ENCODE data around the gene CAMSAP1. TPM values are rescaled to one million over a fixed set of nuclear protein-coding genes. Genes with fewer than 3 reads are reported as not detected.

Gene CAMSAP1
- polyA plus RNA-seq, 1 donor from 2014 or later, result 58.5 TPM

DNA sequence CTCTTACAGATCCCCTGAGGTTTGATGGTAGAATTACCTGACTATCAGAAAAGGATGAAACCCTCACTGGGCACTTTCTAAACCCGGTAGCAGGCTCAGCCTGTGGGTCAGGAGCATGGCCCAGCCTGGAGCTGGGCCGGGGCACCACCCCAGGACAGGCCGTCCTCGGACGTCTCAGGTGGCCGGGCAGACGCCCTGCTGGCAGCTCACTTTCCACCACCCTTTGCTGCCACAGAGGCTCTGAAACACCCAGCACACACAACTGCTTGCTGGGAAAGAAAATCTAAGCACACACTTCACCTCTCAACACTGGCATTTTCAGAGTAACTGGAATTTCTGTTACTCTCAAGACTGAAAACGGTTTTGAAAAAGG lies 49.4 kb upstream of the CAMSAP1 start:
- Histone ChIP-seq H3K79me2 (replicated peaks; ENCODE audit: insufficient read depth, low read length) (peaks cover 20% of the 10 kb centered on the region), H3K36me3 (ENCODE audit: insufficient read depth, low read length) (no peaks in the 10 kb centered on the region), H2AFZ (ENCODE audit: low read depth, low read length) (no peak overlapping the region)

GRCh38 chr9:135955934-135956801 lies 48.8 kb upstream of the CAMSAP1 start:
- Histone ChIP-seq H3K27ac (ENCODE audit: low read length) (no peak overlapping the region), H3K4me2 (ENCODE audit: low read length) (no peak overlapping the region), H3K79me2 (replicated peaks; ENCODE audit: insufficient read depth, low read length) (peaks cover 20% of the 10 kb centered on the region), H3K9ac (ENCODE audit: low read length) (no peak overlapping the region), H2AFZ (ENCODE audit: low read depth, low read length) (no peak overlapping the region), H3K27me3 (ENCODE audit: insufficient read depth, low read depth, low read length) (no peaks in the 10 kb centered on the region), H3K4me3 (ENCODE audit: low read length) (no peak overlapping the region), H3K36me3 (ENCODE audit: insufficient read depth, low read length) (no peaks in the 10 kb centered on the region), H3K9me2 (ENCODE audit: insufficient read depth, low read length) (no peaks in the 10 kb centered on the region), H3F3A (ENCODE audit: insufficient read depth, low read length, poor library complexity, severe bottlenecking) (no peaks in the 10 kb centered on the region), H3K9me3 (ENCODE audit: low read length) (no peaks in the 10 kb centered on the region), H4K20me1 (ENCODE audit: insufficient read depth) (no peaks in the 10 kb centered on the region)
- TF ChIP-seq, protein P1, sequence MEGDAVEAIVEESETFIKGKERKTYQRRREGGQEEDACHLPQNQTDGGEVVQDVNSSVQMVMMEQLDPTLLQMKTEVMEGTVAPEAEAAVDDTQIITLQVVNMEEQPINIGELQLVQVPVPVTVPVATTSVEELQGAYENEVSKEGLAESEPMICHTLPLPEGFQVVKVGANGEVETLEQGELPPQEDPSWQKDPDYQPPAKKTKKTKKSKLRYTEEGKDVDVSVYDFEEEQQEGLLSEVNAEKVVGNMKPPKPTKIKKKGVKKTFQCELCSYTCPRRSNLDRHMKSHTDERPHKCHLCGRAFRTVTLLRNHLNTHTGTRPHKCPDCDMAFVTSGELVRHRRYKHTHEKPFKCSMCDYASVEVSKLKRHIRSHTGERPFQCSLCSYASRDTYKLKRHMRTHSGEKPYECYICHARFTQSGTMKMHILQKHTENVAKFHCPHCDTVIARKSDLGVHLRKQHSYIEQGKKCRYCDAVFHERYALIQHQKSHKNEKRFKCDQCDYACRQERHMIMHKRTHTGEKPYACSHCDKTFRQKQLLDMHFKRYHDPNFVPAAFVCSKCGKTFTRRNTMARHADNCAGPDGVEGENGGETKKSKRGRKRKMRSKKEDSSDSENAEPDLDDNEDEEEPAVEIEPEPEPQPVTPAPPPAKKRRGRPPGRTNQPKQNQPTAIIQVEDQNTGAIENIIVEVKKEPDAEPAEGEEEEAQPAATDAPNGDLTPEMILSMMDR (IDR thresholded peaks at IDR 0.05; ENCODE audit: poor library complexity, severe bottlenecking), result no peak
- TF ChIP-seq EP300 (conservative IDR thresholded peaks at IDR 0.05; ENCODE audit: poor library complexity, severe bottlenecking) (no peak), RAD21 (conservative IDR thresholded peaks at IDR 0.05) (no peak), EZH2 (IDR thresholded peaks at IDR 0.05; ENCODE audit: borderline replicate concordance, insufficient read depth, low read length, poor library complexity, severe bottlenecking) (no peak), MXI1 (conservative IDR thresholded peaks at IDR 0.05; ENCODE audit: poor library complexity, severe bottlenecking) (no peak)
- TF ChIP-seq, protein P2, sequence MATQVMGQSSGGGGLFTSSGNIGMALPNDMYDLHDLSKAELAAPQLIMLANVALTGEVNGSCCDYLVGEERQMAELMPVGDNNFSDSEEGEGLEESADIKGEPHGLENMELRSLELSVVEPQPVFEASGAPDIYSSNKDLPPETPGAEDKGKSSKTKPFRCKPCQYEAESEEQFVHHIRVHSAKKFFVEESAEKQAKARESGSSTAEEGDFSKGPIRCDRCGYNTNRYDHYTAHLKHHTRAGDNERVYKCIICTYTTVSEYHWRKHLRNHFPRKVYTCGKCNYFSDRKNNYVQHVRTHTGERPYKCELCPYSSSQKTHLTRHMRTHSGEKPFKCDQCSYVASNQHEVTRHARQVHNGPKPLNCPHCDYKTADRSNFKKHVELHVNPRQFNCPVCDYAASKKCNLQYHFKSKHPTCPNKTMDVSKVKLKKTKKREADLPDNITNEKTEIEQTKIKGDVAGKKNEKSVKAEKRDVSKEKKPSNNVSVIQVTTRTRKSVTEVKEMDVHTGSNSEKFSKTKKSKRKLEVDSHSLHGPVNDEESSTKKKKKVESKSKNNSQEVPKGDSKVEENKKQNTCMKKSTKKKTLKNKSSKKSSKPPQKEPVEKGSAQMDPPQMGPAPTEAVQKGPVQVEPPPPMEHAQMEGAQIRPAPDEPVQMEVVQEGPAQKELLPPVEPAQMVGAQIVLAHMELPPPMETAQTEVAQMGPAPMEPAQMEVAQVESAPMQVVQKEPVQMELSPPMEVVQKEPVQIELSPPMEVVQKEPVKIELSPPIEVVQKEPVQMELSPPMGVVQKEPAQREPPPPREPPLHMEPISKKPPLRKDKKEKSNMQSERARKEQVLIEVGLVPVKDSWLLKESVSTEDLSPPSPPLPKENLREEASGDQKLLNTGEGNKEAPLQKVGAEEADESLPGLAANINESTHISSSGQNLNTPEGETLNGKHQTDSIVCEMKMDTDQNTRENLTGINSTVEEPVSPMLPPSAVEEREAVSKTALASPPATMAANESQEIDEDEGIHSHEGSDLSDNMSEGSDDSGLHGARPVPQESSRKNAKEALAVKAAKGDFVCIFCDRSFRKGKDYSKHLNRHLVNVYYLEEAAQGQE (IDR thresholded peaks at IDR 0.05; ENCODE audit: borderline replicate concordance), result no peak

More for the DNA sequence above, 49.4 kb upstream of the CAMSAP1 start:
- Histone ChIP-seq H3K9me3 (ENCODE audit: low read length) (no peaks in the 10 kb centered on the region), H3K4me2 (ENCODE audit: low read length) (no peak overlapping the region), H3K9me2 (ENCODE audit: insufficient read depth, low read length) (no peaks in the 10 kb centered on the region), H3K9ac (ENCODE audit: low read length) (no peak overlapping the region), H4K20me1 (ENCODE audit: insufficient read depth) (no peaks in the 10 kb centered on the region), H3K4me3 (ENCODE audit: low read length) (no peak overlapping the region), H3K27me3 (ENCODE audit: insufficient read depth, low read depth, low read length) (no peaks in the 10 kb centered on the region), H3F3A (ENCODE audit: insufficient read depth, low read length, poor library complexity, severe bottlenecking) (no peaks in the 10 kb centered on the region), H3K27ac (ENCODE audit: low read length) (no peak overlapping the region)
- TF ChIP-seq RAD21 (conservative IDR thresholded peaks at IDR 0.05), result no peak
- TF ChIP-seq, protein P1 (IDR thresholded peaks at IDR 0.05; ENCODE audit: poor library complexity, severe bottlenecking), result no peak
- no peak for TF ChIP-seq EZH2 (IDR thresholded peaks at IDR 0.05; ENCODE audit: borderline replicate concordance, insufficient read depth, low read length, poor library complexity, severe bottlenecking)
- no peak for TF ChIP-seq MXI1 (conservative IDR thresholded peaks at IDR 0.05; ENCODE audit: poor library complexity, severe bottlenecking)
- TF ChIP-seq, protein P2 (IDR thresholded peaks at IDR 0.05; ENCODE audit: borderline replicate concordance), result no peak
- TF ChIP-seq POLR2AphosphoS5 (IDR thresholded peaks at IDR 0.05), result no peak
- TF ChIP-seq TAF1 (IDR thresholded peaks at IDR 0.05; ENCODE audit: low read depth), result no peak
- no peak for TF ChIP-seq EP300 (conservative IDR thresholded peaks at IDR 0.05; ENCODE audit: poor library complexity, severe bottlenecking)

Measured in neural cell (in vitro differentiated cells).